ENCODE measurements around the gene ZC3H10.

The ZC3H10 gene

DNA sequence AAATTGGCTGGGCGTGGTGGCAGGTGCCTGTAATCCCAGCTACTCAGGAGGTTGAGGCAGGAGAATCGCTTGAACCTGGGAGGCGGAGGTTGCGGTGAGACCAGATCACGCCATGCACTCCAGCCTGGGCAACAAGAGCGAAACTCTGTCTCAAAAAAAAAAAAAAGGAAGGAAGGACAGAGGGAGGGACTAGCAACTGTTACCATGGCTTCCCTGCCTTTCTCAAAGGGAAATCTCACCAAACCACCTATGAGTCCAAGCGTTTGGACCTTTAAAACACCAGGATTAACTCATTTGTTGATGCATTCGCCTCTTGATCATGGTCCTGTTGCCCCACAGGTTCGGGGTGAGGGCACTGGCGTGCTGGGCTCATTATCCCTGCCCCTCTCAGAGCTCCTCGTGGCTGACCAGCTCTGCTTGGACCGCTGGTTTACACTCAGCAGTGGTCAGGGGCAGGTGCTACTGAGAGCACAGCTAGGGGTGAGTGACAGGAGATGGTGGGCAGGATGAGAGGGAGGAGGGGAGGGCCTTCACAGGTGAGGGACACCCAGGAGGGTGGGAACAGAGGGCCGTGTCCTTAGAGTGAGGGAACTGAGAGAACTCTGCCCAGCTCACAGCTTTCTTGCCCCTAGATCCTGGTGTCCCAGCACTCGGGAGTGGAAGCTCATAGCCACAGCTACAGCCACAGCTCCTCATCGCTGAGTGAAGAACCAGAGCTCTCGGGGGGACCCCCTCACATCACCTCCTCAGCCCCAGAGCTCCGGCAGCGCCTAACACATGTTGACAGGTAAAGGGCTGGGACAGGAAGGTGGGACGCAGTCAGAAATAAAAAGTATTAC, 24.1 kb downstream of the ZC3H10 start:
- Histone ChIP-seq H3K4me3 (ENCODE audit: low read depth in 1 of 2, low read length in 2 of 2) (no peak overlapping the region), H3K27ac (ENCODE audit: low read depth, low read length) (no peak overlapping the region), H3K9ac (ENCODE audit: low read depth in 1 of 2, low read length in 2 of 2) (no peak overlapping the region), H3K36me3 (ENCODE audit: control insufficient read depth in 1 of 2, insufficient read depth in 2 of 2, low read length in 2 of 2) (peaks cover 41 to 62% of the 10 kb centered on the region in 2 donors), H3K27me3 (ENCODE audit: control insufficient read depth in 1 of 2, insufficient read depth in 2 of 2, low read length in 2 of 2) (no peaks in the 10 kb centered on the region), H3K4me1 (ENCODE audit: control insufficient read depth in 1 of 2, insufficient read depth in 2 of 2, low read length in 2 of 2) (peaks cover 6% of the 10 kb centered on the region in 2 donors), H3K9me3 (ENCODE audit: control insufficient read depth in 1 of 2, low read length in 2 of 2) (no peaks in the 10 kb centered on the region)

DNA sequence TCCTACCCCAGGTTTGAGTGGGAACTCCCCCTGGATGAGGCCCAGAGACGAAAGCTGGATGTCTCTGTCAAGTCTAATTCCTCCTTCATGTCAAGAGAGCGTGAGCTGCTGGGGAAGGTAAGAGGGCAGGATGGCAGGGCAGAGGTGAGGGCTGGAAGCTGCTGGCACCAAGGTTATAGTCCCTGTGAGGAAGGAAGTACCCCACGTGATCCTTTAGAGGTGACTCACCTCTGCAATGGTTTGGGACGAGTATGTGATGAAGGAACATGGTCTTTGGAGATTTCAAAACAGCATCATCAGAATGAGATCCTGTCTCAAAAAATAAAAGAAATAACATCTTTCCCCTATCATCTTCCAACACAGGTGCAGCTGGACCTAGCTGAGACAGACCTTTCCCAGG, 25.2 kb downstream of the ZC3H10 start:
- no peaks in the 10 kb centered on the region for H3K9me3 ChIP-seq (ENCODE audit: control insufficient read depth in 1 of 2, low read length in 2 of 2)
- no peak overlapping the region for H3K9ac ChIP-seq (ENCODE audit: low read depth in 1 of 2, low read length in 2 of 2)
- H3K27ac ChIP-seq (ENCODE audit: low read depth, low read length): no peak overlapping the region
- no peak overlapping the region for H3K4me3 ChIP-seq (ENCODE audit: low read depth in 1 of 2, low read length in 2 of 2)
- no peaks in the 10 kb centered on the region for H3K27me3 ChIP-seq (ENCODE audit: control insufficient read depth in 1 of 2, insufficient read depth in 2 of 2, low read length in 2 of 2)
- H3K36me3 ChIP-seq (ENCODE audit: control insufficient read depth in 1 of 2, insufficient read depth in 2 of 2, low read length in 2 of 2): peaks cover 36 to 51% of the 10 kb centered on the region in 2 donors
- H3K4me1 ChIP-seq (ENCODE audit: control insufficient read depth in 1 of 2, insufficient read depth in 2 of 2, low read length in 2 of 2): peaks cover 6% of the 10 kb centered on the region in 2 donors

DNA sequence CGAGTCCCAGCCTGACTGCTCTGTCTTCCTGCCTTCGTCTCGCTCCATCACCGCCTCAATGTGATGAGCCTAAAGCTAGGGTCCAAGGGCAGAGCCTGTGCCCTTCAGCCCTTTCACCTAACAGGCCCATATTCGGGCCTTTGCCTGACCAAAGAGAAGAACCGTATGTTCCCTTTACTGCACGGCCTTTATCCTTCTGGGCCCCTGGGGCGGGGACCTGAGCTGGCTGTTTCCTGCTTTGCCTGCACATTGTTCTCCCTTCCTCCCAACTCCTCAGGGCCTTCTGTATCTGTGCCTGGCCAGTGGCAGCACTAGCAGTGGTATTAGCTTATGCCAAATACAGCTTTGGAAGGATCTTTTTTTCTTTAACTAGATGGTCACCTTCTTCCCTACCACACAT, 25.8 kb downstream of the ZC3H10 start:
- H3K27me3 ChIP-seq (ENCODE audit: control insufficient read depth in 1 of 2, insufficient read depth in 2 of 2, low read length in 2 of 2): no peaks in the 10 kb centered on the region
- H3K9ac ChIP-seq (ENCODE audit: low read depth in 1 of 2, low read length in 2 of 2): no peak overlapping the region
- H3K4me1 ChIP-seq (ENCODE audit: control insufficient read depth in 1 of 2, insufficient read depth in 2 of 2, low read length in 2 of 2): peaks cover 6% of the 10 kb centered on the region in 2 donors
- no peaks in the 10 kb centered on the region for H3K9me3 ChIP-seq (ENCODE audit: control insufficient read depth in 1 of 2, low read length in 2 of 2)
- H3K36me3 ChIP-seq (ENCODE audit: control insufficient read depth in 1 of 2, insufficient read depth in 2 of 2, low read length in 2 of 2): peaks cover 30 to 45% of the 10 kb centered on the region in 2 donors
- H3K4me3 ChIP-seq (ENCODE audit: low read depth in 1 of 2, low read length in 2 of 2): no peak overlapping the region
- no peak overlapping the region for H3K27ac ChIP-seq (ENCODE audit: low read depth, low read length)

GRCh38 chr12:56145217-56145616, 27.2 kb downstream of the ZC3H10 start:
- H3K4me3 ChIP-seq (ENCODE audit: low read depth in 1 of 2, low read length in 2 of 2): no peak overlapping the region
- H3K4me1 ChIP-seq (ENCODE audit: control insufficient read depth in 1 of 2, insufficient read depth in 2 of 2, low read length in 2 of 2): peaks cover 6% of the 10 kb centered on the region in 2 donors
- no peaks in the 10 kb centered on the region for H3K27me3 ChIP-seq (ENCODE audit: control insufficient read depth in 1 of 2, insufficient read depth in 2 of 2, low read length in 2 of 2)
- no peak overlapping the region for H3K9ac ChIP-seq (ENCODE audit: low read depth in 1 of 2, low read length in 2 of 2)
- H3K36me3 ChIP-seq (ENCODE audit: control insufficient read depth in 1 of 2, insufficient read depth in 2 of 2, low read length in 2 of 2): peaks cover 30 to 44% of the 10 kb centered on the region in 2 donors
- no peak overlapping the region for H3K27ac ChIP-seq (ENCODE audit: low read depth, low read length)
- H3K9me3 ChIP-seq (ENCODE audit: control insufficient read depth in 1 of 2, low read length in 2 of 2): no peaks in the 10 kb centered on the region

DNA sequence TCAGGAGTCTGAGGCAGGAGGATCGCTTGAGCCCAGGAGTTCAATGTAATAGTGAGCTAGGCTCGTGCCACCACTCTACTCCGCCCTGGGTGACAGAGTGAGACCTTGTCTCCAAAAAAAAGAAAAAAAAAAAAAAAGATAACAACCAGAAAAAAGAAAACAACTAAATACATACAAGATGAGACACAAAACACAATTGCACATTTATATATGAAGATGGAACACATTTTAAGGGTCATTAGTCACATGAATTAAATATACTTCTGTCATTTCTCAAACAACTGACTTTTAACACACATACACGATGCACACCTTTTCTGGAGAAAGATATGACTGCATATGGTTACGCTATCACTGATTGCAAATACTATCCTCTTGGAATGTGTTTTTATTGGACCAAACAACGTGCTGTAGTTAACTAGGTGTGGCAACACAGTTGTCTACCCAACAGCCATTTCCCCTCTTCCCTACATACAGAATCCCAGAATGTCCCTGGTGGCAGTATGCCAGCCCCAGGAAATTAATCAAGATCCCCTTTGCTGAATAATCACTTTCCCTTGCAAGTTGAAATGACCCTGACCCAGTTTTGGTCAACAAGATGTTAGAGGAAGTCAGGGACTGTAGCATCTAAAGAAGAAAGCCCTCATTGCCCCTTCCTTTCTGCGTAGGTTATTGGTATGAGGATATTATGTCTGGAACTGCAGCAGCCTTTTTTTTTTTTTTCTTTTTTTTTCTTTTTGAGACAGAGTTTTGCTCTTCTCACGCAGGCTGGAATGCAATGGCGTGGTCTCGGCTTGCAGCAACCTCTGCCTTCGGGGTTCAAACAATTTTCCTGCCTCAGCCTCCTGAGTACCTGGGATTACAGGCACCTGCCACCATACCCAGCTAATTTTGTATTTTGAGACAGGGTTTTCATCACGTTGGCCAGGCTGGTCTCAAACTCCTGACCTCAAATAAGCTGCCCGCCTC, 28.7 kb downstream of the ZC3H10 start:
- H3K9me3 ChIP-seq (ENCODE audit: control insufficient read depth in 1 of 2, low read length in 2 of 2): no peaks in the 10 kb centered on the region
- H3K27ac ChIP-seq (ENCODE audit: low read depth, low read length): no peak overlapping the region
- no peak overlapping the region for H3K4me3 ChIP-seq (ENCODE audit: low read depth in 1 of 2, low read length in 2 of 2)
- H3K36me3 ChIP-seq (ENCODE audit: control insufficient read depth in 1 of 2, insufficient read depth in 2 of 2, low read length in 2 of 2): peaks cover 25 to 35% of the 10 kb centered on the region in 2 donors
- no peaks in the 10 kb centered on the region for H3K27me3 ChIP-seq (ENCODE audit: control insufficient read depth in 1 of 2, insufficient read depth in 2 of 2, low read length in 2 of 2)
- peaks cover 12 to 18% of the 10 kb centered on the region in 2 donors for H3K4me1 ChIP-seq (ENCODE audit: control insufficient read depth in 1 of 2, insufficient read depth in 2 of 2, low read length in 2 of 2)
- H3K9ac ChIP-seq (ENCODE audit: low read depth in 1 of 2, low read length in 2 of 2): no peak overlapping the region

GRCh38 chr12:56150563-56150962, 32.5 kb downstream of the ZC3H10 start:
- H3K9ac ChIP-seq (ENCODE audit: low read depth in 1 of 2, low read length in 2 of 2): no peak overlapping the region
- no peaks in the 10 kb centered on the region for H3K36me3 ChIP-seq (ENCODE audit: control insufficient read depth in 1 of 2, insufficient read depth in 2 of 2, low read length in 2 of 2)
- peaks cover 31 to 35% of the 10 kb centered on the region in 2 donors for H3K4me1 ChIP-seq (ENCODE audit: control insufficient read depth in 1 of 2, insufficient read depth in 2 of 2, low read length in 2 of 2)
- no peak overlapping the region for H3K4me3 ChIP-seq (ENCODE audit: low read depth in 1 of 2, low read length in 2 of 2)
- no peaks in the 10 kb centered on the region for H3K27me3 ChIP-seq (ENCODE audit: control insufficient read depth in 1 of 2, insufficient read depth in 2 of 2, low read length in 2 of 2)
- H3K27ac ChIP-seq (ENCODE audit: low read depth, low read length): no peak overlapping the region
- no peaks in the 10 kb centered on the region for H3K9me3 ChIP-seq (ENCODE audit: control insufficient read depth in 1 of 2, low read length in 2 of 2)

- H3K4me3 ChIP-seq (ENCODE audit: low read depth in 1 of 2, low read length in 2 of 2): peak overlapping the region; percentile 62 to 93
- peak overlapping the region; percentile 79 to 85 for H3K9ac ChIP-seq (ENCODE audit: low read depth in 1 of 2, low read length in 2 of 2)
- no peaks in the 10 kb centered on the region for H3K27me3 ChIP-seq (ENCODE audit: control insufficient read depth in 1 of 2, insufficient read depth in 2 of 2, low read length in 2 of 2)
- peaks cover 32 to 34% of the 10 kb centered on the region in 2 donors for H3K4me1 ChIP-seq (ENCODE audit: control insufficient read depth in 1 of 2, insufficient read depth in 2 of 2, low read length in 2 of 2)
- peak overlapping the region; percentile 81 for H3K27ac ChIP-seq (ENCODE audit: low read depth, low read length)
- H3K9me3 ChIP-seq (ENCODE audit: control insufficient read depth in 1 of 2, low read length in 2 of 2): no peaks in the 10 kb centered on the region
- H3K36me3 ChIP-seq (ENCODE audit: control insufficient read depth in 1 of 2, insufficient read depth in 2 of 2, low read length in 2 of 2): no peaks in the 10 kb centered on the region
These were observed 33.6 kb downstream of the ZC3H10 start for GRCh38 chr12:56151672-56152131.

DNA sequence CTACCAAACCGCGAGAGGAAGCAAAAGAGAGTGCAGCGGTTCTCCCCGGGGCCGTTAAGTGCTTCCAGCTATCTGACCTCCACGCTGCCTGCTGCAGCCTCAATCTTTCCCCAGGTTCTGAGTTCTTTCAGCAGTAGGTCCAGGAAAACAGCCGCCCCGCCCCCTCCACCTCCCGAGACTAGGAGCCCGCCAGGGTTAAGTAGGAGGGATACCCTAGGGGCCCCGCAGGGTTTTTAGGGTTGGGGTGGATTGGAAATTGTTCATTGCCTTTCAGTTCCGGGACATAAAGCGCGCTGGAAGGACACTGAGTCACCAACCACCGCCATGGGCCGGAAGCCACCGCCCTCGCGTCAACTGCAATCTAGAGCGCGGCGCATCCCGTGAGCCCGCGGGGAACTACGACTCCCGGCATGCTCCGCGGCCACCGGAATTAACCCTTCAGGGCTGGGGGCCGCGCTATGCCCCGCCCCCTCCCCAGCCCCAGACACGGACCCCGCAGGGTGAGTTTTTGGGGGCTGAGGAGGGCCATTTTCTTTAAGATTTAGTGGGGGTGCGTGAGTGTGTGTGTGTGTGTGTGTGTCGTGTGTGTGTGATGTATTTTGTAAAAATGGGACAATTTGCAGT, 34.2 kb downstream of the ZC3H10 start, which contains the start of gene MYL6B:
TSS of gene MYL6B (plus strand) at position 456 of the 624 bp plus-strand sequence. CDS start 1,332 bp downstream, outside the sequence.
- Histone ChIP-seq H3K27me3 (ENCODE audit: control insufficient read depth in 1 of 2, insufficient read depth in 2 of 2, low read length in 2 of 2) (no peaks in the 10 kb centered on the region), H3K4me3 (ENCODE audit: low read depth in 1 of 2, low read length in 2 of 2) (peak within 1 kb of the TSS; percentile 62 to 93), H3K4me1 (ENCODE audit: control insufficient read depth in 1 of 2, insufficient read depth in 2 of 2, low read length in 2 of 2) (peaks cover 31% of the 10 kb centered on the region in 2 donors), H3K9me3 (ENCODE audit: control insufficient read depth in 1 of 2, low read length in 2 of 2) (no peaks in the 10 kb centered on the region), H3K27ac (ENCODE audit: low read depth, low read length) (peak within 1 kb of the TSS; percentile 81), H3K36me3 (ENCODE audit: control insufficient read depth in 1 of 2, insufficient read depth in 2 of 2, low read length in 2 of 2) (no peaks in the 10 kb centered on the region), H3K9ac (ENCODE audit: low read depth in 1 of 2, low read length in 2 of 2) (peak within 1 kb of the TSS; percentile 79 to 85)

- Histone ChIP-seq H3K27ac (ENCODE audit: low read depth, low read length) (no peak overlapping the region), H3K9ac (ENCODE audit: low read depth in 1 of 2, low read length in 2 of 2) (peak overlapping the region; percentile 35 to 85), H3K4me1 (ENCODE audit: control insufficient read depth in 1 of 2, insufficient read depth in 2 of 2, low read length in 2 of 2) (peaks cover 31 to 33% of the 10 kb centered on the region in 2 donors), H3K4me3 (ENCODE audit: low read depth in 1 of 2, low read length in 2 of 2) (peak overlapping the region; percentile 62 to 93), H3K27me3 (ENCODE audit: control insufficient read depth in 1 of 2, insufficient read depth in 2 of 2, low read length in 2 of 2) (no peaks in the 10 kb centered on the region), H3K9me3 (ENCODE audit: control insufficient read depth in 1 of 2, low read length in 2 of 2) (no peaks in the 10 kb centered on the region), H3K36me3 (ENCODE audit: control insufficient read depth in 1 of 2, insufficient read depth in 2 of 2, low read length in 2 of 2) (no peaks in the 10 kb centered on the region)
These were observed 35.0 kb downstream of the ZC3H10 start for GRCh38 chr12:56152756-56153677.
